ENCODE data around the gene CYP4V2.

- TF ChIP-seq CTCF (IDR thresholded peaks at IDR 0.05), result no peak
- TF ChIP-seq POLR2A (IDR thresholded peaks at IDR 0.05), result no peak
Observed at GRCh38 chr4:186166852-186167512, 24.4 kb upstream of the CYP4V2 start.

Measured in heart left ventricle (tissue), 13 donors.